HepG2 (cell line): Measurements from ENCODE around the gene SBSN. TPM values are rescaled to one million over a fixed set of nuclear protein-coding genes. Genes with fewer than 3 reads are reported as not detected.

Source experiments
- ATAC-seq: fragments of 200-7000 bp; cut with Tn5 transposase; 3 replicates; pipeline ENCODE4 v1.9.1; 2020; ENCODE audit warnings: mild to moderate bottlenecking, moderate library complexity
- BruUV-seq: library from RNA; stranded (reverse); fragments of 400-500 nt; replicated peaks from 2 replicates; lab custom pipeline; 2021; lab: Mats Ljungman, UMichigan
- CTCF ChIA-PET: fragments of 300-600 bp; formaldehyde crosslinking; extraction: SDS; loops from one replicate; lab custom pipeline; 2021; ENCODE audit warnings: low total read pairs, inconsistent platforms, low intra/inter-chr PET ratio; lab: Yijun Ruan, JAX
- POLR2A ChIA-PET: fragments of 350-600 bp; sonication (Branson Sonifier 250); formaldehyde crosslinking; loops from one replicate; lab custom pipeline; 2020; ENCODE audit warnings: antibody characterized with exemption, inconsistent platforms; lab: Yijun Ruan, JAX
- DNase-seq: peaks from one replicate; pipeline ENCODE4 v3.0.0-alpha.2; 2015; ENCODE audit warnings: low spot score
- FAIRE-seq: peaks from 3 replicates; lab custom pipeline; 2011; peaks lifted over from hg19 to GRCh38; lab: Jason Lieb, UNC
- H2AFZ ChIP-seq: one replicate; pipeline ENCODE4 v1.6.1; 2011; ENCODE audit warnings: low read length, inconsistent platforms
- H3K27ac ChIP-seq: fragments of 300-600 bp; 3 replicates; pipeline ENCODE4 v1.8.0; 2011; ENCODE audit warnings: mixed run types, mild to moderate bottlenecking, mixed read lengths, low read length, inconsistent platforms; ENCODE audit not compliant: insufficient read depth; ENCODE audit errors: extremely low read length
- H3K27me3 ChIP-seq, 2 experiments: fragments of 200-600 bp in 1 of 2; 2 replicates in 1 of 2; 3 replicates in 1 of 2; pipeline versions ENCODE4 v1.6.0 to v1.8.0; 2011; ENCODE audit warnings: low read length in 2 of 2, mild to moderate bottlenecking in 2 of 2, moderate library complexity in 2 of 2, inconsistent platforms in 1 of 2; ENCODE audit not compliant: insufficient read depth in 2 of 2, control insufficient read depth in 1 of 2
- H3K36me3 ChIP-seq, 2 experiments: fragments of 200-600 bp in 1 of 2; replicated peaks in 1 of 2; 2 replicates in 1 of 2; 3 replicates in 1 of 2; pipeline versions ENCODE4 v1.5.1 to v1.8.0; 2011; ENCODE audit warnings: low read length in 2 of 2, inconsistent platforms in 1 of 2; ENCODE audit not compliant: insufficient read depth in 2 of 2, control insufficient read depth in 1 of 2
- H3K4me1 ChIP-seq: 2 replicates; pipeline ENCODE4 v1.5.1; 2012; ENCODE audit warnings: low read length, inconsistent platforms; ENCODE audit not compliant: insufficient read depth
- H3K4me2 ChIP-seq: 2 replicates; pipeline ENCODE4 v1.6.0; 2011; ENCODE audit warnings: low read depth, low read length, inconsistent platforms
- H3K4me3 ChIP-seq, 3 experiments: fragments of 200-600 bp in 1 of 3; sonication (generic), shearing (Covaris generic) in 1 of 3; replicated peaks in 1 of 3; 2 replicates each; pipeline ENCODE4 v1.5.1; 2011 to 2016; ENCODE audit warnings: low read length in 3 of 3, inconsistent platforms in 2 of 3, low read depth in 2 of 3, mild to moderate bottlenecking in 2 of 3, control low read depth in 1 of 3, mixed read lengths in 1 of 3; ENCODE audit not compliant: insufficient read depth in 1 of 3
- H3K79me2 ChIP-seq: one replicate; pipeline ENCODE4 v1.6.1; 2011; ENCODE audit warnings: low read length, inconsistent platforms; ENCODE audit not compliant: insufficient read depth
- H3K9ac ChIP-seq: 2 replicates; pipeline ENCODE4 v1.6.0; 2011; ENCODE audit warnings: mild to moderate bottlenecking, low read depth, low read length, inconsistent platforms; ENCODE audit not compliant: insufficient read depth
- H3K9me3 ChIP-seq: 2 replicates; pipeline ENCODE4 v1.5.1; 2012; ENCODE audit warnings: mild to moderate bottlenecking, low read length
- H4K20me1 ChIP-seq: 2 replicates; pipeline ENCODE4 v1.6.0; 2011; ENCODE audit warnings: inconsistent platforms, mild to moderate bottlenecking, low read length, moderate library complexity; ENCODE audit not compliant: insufficient read depth
- ETV5 ChIP-seq: IDR thresholded peaks from 2 replicates; pipeline ENCODE4 v1.6.1; 2018; ENCODE audit warnings: missing biosample characterization, missing genetic modification reagents, inconsistent platforms, borderline replicate concordance
- GFI1 ChIP-seq: sonication (generic); formaldehyde crosslinking; IDR thresholded peaks from 2 replicates; pipeline ENCODE4 v1.5.0; 2020; ENCODE audit warnings: missing genetic modification reagents, mild to moderate bottlenecking, borderline replicate concordance
- KDM5B ChIP-seq: sonication (generic); formaldehyde crosslinking; IDR thresholded peaks from 2 replicates; pipeline ENCODE4 v1.4.0; 2020; ENCODE audit warnings: missing genetic modification reagents, mild to moderate bottlenecking, borderline replicate concordance
- LBX2 ChIP-seq: sonication (generic); formaldehyde crosslinking; IDR thresholded peaks from 2 replicates; pipeline ENCODE4 v1.5.0; 2020; ENCODE audit warnings: missing genetic modification reagents, mild to moderate bottlenecking, borderline replicate concordance
- MED1 ChIP-seq: sonication (generic); formaldehyde crosslinking; IDR thresholded peaks from 2 replicates; pipeline ENCODE4 v1.4.0; 2020; ENCODE audit warnings: missing genetic modification reagents
- MYNN ChIP-seq: sonication (generic); formaldehyde crosslinking; IDR thresholded peaks from 2 replicates; pipeline ENCODE4 v1.4.0; 2020; ENCODE audit warnings: mild to moderate bottlenecking, low read depth, missing genetic modification reagents
- NONO ChIP-seq, 2 experiments: fragments of 450-650 bp in 1 of 2; sonication (generic) in 1 of 2; formaldehyde crosslinking in 1 of 2; IDR thresholded peaks in 1 of 2; conservative IDR thresholded peaks in 1 of 2; 2 replicates each; pipeline versions ENCODE4 v1.6.1 to v1.8.0; 2017 to 2022; ENCODE audit warnings: mild to moderate bottlenecking in 1 of 2, missing genetic modification reagents in 1 of 2, moderate library complexity in 1 of 2
- PAWR ChIP-seq: sonication (generic); formaldehyde crosslinking; IDR thresholded peaks from 2 replicates; pipeline ENCODE4 v1.4.0; 2020; ENCODE audit warnings: missing genetic modification reagents, mild to moderate bottlenecking, borderline replicate concordance
- SNAPC2 ChIP-seq: sonication (generic); formaldehyde crosslinking; IDR thresholded peaks from 2 replicates; pipeline ENCODE4 v1.8.1; 2022; ENCODE audit warnings: mild to moderate bottlenecking, missing genetic modification reagents
- SUZ12 ChIP-seq: fragments of 150-350 bp; IDR thresholded peaks from 2 replicates; pipeline ENCODE4 v1.6.1; 2014; ENCODE audit warnings: low read depth, low read length
- YEATS4 ChIP-seq: sonication (generic); formaldehyde crosslinking; IDR thresholded peaks from 2 replicates; pipeline ENCODE4 v1.4.0; 2020; ENCODE audit warnings: missing genetic modification reagents, borderline replicate concordance
- ZEB1 ChIP-seq: IDR thresholded peaks from 2 replicates; pipeline ENCODE4 v1.6.1; 2012; ENCODE audit warnings: mild to moderate bottlenecking, low read depth, inconsistent platforms; ENCODE audit not compliant: insufficient replicate concordance
- ZKSCAN5 ChIP-seq: sonication (generic); formaldehyde crosslinking; IDR thresholded peaks from 2 replicates; pipeline ENCODE4 v1.5.1; 2020; ENCODE audit warnings: mild to moderate bottlenecking, missing genetic modification reagents
- ZNF44 ChIP-seq: sonication (generic); formaldehyde crosslinking; IDR thresholded peaks from 2 replicates; pipeline ENCODE4 v1.5.1; 2020; ENCODE audit warnings: mild to moderate bottlenecking, missing genetic modification reagents
- ZNF7 ChIP-seq: IDR thresholded peaks from 2 replicates; pipeline ENCODE4 v1.6.1; 2016; ENCODE audit warnings: missing biosample characterization, missing genetic modification reagents
- ZNF703 ChIP-seq: sonication (generic); formaldehyde crosslinking; IDR thresholded peaks from 2 replicates; pipeline ENCODE4 v1.5.1; 2020; ENCODE audit warnings: missing genetic modification reagents, mild to moderate bottlenecking, moderate library complexity, borderline replicate concordance
- ZSCAN9 ChIP-seq: IDR thresholded peaks from 2 replicates; pipeline ENCODE4 v1.6.1; 2016; ENCODE audit warnings: borderline replicate concordance
- WGBS: methylation state at CpG from one replicate; pipeline ENCODE4 v1.1.6; 2017; ENCODE audit warnings: low lambda C conversion rate; 5-methylcytosine and 5-hydroxymethylcytosine counted together
- in situ Hi-C: cut with HindIII; loops from 2 replicates; pipeline ENCODE4 v1.10.0; 2017; ENCODE audit warnings: low pct_unique_long_range_greater_than_20kb; ENCODE audit not compliant: extremely low pct_ligation_motif_present
- intact Hi-C: fragments of 100-400 bp; cut with micrococcal nuclease; formaldehyde crosslinking; loops from one replicate; pipeline ENCODE4 v1.10.0; 2022; ENCODE audit not compliant: unreplicated experiment
- polyA plus RNA-seq, 8 experiments: library from polyadenylated mRNA; depleted of rRNA in 3 of 8; stranded (reverse) in 7 of 8; unstranded in 1 of 8; fragments of >200 nt; fragmentation: Illumina TruSeq in 4 of 8; extraction: Trizol in 4 of 8; gene quantifications; 2 replicates each; pipeline versions ENCODE4 v1.2.1 to v1.2.3, GENCODE V29; 2011 to 2016; ENCODE audit warnings: low read depth in 4 of 8, missing spikeins in 1 of 8, mixed read lengths in 1 of 8; ENCODE audit not compliant: insufficient read depth in 1 of 8
- total RNA-seq, 5 experiments: library from RNA; depleted of rRNA; stranded (reverse); fragments of >200 nt; fragmentation: Illumina TruSeq; extraction: Trizol; gene quantifications; 2 replicates each; pipeline ENCODE4 v1.2.3, GENCODE V29; 2016; ENCODE audit warnings: low read depth in 1 of 5
- TF ChIP-seq, protein P1 (sequence below): sonication (generic); formaldehyde crosslinking; conservative IDR thresholded peaks from 2 replicates; pipeline ENCODE4 v1.4.0; 2020; ENCODE audit warnings: missing genetic modification reagents
- TF ChIP-seq, protein P2 (sequence below): sonication (generic); formaldehyde crosslinking; IDR thresholded peaks from 2 replicates; pipeline ENCODE4 v1.5.0; 2020; ENCODE audit warnings: missing genetic modification reagents

Gene SBSN
- total and polyA plus RNA-seq, 2 of the 13 experiments (the other 11 are each of a cell fraction or from before 2014, with no cell fraction given), result not detected

DNA sequence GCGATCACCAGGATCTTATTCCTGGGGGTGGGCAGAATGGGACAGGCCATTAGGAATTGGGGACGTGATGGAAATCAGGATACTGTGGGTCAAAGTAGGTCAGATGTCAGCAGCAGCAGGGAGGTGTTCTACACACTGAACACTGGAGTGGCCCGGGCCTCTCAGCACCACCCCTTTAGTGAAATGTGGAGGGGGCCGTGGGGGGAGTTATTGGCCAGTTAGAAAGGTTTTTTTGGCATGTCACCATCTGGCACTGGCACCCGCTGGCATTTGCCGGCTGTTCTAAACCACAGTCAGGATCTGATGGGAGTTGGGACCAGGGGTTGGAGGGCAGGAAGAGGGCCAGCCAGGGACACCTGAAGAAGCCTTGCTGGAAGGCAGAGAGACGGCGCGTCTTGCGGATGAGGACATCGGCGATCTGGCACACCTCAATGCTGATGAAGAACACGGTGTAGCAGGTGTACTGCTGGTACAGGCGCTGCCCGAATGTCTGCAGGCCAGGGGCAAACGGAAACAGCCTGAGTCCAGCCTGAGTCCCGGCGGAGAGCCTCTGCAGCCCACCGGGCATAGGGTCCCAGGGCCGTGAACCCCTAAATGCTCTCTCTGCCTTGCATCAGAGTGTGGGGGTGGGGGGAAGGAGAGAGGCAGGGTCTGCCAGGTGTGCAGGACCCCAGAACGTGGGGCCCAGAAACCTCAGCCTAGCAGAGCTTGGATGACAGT, 23.1 kb upstream of the SBSN start:
- ChIA-PET POLR2A (interaction anchor here (0.5 kb wide), 1 partner anchor 46 kb away, joined by 3 read pairs; no protein-coding TSS in a partner anchor), CTCF (no interaction called here)
- Histone ChIP-seq H3K79me2 (peaks cover 7% of the 10 kb centered on the region), H3K27me3 (peaks cover 0 to 14% of the 10 kb centered on the region in 2 experiments; a peak in 1 of 5 replicates), H3K36me3 (peaks cover 0 to 3% of the 10 kb centered on the region in 2 experiments; a peak in 3 of 5 replicates), H3K4me2 (no peak overlapping the region), H3K4me1 (peaks cover 51% of the 10 kb centered on the region), H3K4me3 (no peak overlapping the region), H3K9me3 (no peaks in the 10 kb centered on the region), H3K9ac (no peak overlapping the region), H2AFZ (no peak overlapping the region), H4K20me1 (no peaks in the 10 kb centered on the region), H3K27ac (no peak overlapping the region)
- intact Hi-C loops, result loop anchor here (10.0 kb wide), 2 partner anchors 64 to 94 kb away; partner anchors contain the start of genes COX6B1, ETV2 and HAUS5
- TF ChIP-seq ETV5 (CRISPR knock-in tag) (no peak), LBX2 (CRISPR knock-in tag) (no peak), MED1 (CRISPR knock-in tag) (no peak), NONO (IDR thresholded peaks at IDR 0.05) (no peak), NONO (CRISPR knock-in tag; conservative IDR thresholded peaks at IDR 0.05) (no peak), ZNF703 (CRISPR knock-in tag) (no peak), ZNF7 (CRISPR knock-in tag) (no peak), KDM5B (CRISPR knock-in tag) (no peak), ZKSCAN5 (no peak), ZSCAN9 (CRISPR knock-in tag) (no peak), MYNN (CRISPR knock-in tag) (no peak), GFI1 (CRISPR knock-in tag) (no peak), PAWR (CRISPR knock-in tag) (no peak), YEATS4 (CRISPR knock-in tag) (no peak), ZEB1 (no peak), ZNF44 (no peak), SUZ12 (no peak), SNAPC2 (CRISPR knock-in tag) (no peak)
- TF ChIP-seq, protein P1, sequence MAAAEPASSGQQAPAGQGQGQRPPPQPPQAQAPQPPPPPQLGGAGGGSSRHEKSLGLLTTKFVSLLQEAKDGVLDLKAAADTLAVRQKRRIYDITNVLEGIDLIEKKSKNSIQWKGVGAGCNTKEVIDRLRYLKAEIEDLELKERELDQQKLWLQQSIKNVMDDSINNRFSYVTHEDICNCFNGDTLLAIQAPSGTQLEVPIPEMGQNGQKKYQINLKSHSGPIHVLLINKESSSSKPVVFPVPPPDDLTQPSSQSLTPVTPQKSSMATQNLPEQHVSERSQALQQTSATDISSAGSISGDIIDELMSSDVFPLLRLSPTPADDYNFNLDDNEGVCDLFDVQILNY, result no peak
- TF ChIP-seq, protein P2, sequence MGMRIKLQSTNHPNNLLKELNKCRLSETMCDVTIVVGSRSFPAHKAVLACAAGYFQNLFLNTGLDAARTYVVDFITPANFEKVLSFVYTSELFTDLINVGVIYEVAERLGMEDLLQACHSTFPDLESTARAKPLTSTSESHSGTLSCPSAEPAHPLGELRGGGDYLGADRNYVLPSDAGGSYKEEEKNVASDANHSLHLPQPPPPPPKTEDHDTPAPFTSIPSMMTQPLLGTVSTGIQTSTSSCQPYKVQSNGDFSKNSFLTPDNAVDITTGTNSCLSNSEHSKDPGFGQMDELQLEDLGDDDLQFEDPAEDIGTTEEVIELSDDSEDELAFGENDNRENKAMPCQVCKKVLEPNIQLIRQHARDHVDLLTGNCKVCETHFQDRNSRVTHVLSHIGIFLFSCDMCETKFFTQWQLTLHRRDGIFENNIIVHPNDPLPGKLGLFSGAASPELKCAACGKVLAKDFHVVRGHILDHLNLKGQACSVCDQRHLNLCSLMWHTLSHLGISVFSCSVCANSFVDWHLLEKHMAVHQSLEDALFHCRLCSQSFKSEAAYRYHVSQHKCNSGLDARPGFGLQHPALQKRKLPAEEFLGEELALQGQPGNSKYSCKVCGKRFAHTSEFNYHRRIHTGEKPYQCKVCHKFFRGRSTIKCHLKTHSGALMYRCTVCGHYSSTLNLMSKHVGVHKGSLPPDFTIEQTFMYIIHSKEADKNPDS (CRISPR knock-in tag), result no peak
- no TSS peak for BruUV-seq
- FAIRE-seq (no peak), ATAC-seq (no peak), DNase-seq (no peak)
- WGBS, result 87% methylated on average over 21 of the region's 21 CpGs
- in situ Hi-C loops, result no loop called here
